HL-60 (cell line): ENCODE measurements around the gene JAGN1.
"Not testable (repeated sequence)": the region's sequence is repeated elsewhere in the genome, so short reads cannot be mapped to it uniquely, and the experiment has no call there.

Experiments
- TF ChIP-seq, protein P1 (sequence below): IDR thresholded peaks from one replicate; pipeline ENCODE4 v1.5.1; 2011; ENCODE audit warnings: low read length, control low read depth, inconsistent platforms; ENCODE audit not compliant: insufficient read depth
- TF ChIP-seq, protein P2 (sequence below): IDR thresholded peaks from 2 replicates; pipeline ENCODE4 v1.6.1; 2012; ENCODE audit warnings: low read depth; ENCODE audit not compliant: insufficient replicate concordance

DNA sequence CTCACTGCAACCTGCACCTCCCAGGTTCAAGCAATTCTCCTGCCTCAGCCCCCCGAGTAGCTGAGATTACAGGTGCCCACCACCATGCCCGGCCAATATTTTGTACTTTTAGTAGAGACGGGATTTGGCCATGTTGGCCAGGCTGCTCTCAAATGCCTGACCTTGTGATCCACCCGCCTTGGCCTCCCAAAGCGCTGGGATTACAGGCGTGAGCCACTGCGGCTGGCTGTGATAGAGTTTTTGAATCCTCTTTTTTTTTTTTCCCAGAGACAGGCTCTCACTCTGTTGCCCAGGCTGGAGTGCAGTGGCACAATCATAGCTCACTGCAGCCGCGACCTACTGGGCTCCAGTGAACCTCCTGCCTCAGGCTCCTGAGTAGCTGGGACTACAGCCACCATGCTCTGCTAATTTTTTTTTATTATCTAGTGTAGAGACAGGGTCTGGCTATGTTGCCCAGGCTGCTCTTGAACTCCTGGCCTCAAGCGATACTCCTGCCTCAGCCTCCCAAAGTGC is 25.2 kb upstream of the JAGN1 start:
- TF ChIP-seq, protein P1, sequence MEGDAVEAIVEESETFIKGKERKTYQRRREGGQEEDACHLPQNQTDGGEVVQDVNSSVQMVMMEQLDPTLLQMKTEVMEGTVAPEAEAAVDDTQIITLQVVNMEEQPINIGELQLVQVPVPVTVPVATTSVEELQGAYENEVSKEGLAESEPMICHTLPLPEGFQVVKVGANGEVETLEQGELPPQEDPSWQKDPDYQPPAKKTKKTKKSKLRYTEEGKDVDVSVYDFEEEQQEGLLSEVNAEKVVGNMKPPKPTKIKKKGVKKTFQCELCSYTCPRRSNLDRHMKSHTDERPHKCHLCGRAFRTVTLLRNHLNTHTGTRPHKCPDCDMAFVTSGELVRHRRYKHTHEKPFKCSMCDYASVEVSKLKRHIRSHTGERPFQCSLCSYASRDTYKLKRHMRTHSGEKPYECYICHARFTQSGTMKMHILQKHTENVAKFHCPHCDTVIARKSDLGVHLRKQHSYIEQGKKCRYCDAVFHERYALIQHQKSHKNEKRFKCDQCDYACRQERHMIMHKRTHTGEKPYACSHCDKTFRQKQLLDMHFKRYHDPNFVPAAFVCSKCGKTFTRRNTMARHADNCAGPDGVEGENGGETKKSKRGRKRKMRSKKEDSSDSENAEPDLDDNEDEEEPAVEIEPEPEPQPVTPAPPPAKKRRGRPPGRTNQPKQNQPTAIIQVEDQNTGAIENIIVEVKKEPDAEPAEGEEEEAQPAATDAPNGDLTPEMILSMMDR: not testable (repeated sequence)
- TF ChIP-seq, protein P2, sequence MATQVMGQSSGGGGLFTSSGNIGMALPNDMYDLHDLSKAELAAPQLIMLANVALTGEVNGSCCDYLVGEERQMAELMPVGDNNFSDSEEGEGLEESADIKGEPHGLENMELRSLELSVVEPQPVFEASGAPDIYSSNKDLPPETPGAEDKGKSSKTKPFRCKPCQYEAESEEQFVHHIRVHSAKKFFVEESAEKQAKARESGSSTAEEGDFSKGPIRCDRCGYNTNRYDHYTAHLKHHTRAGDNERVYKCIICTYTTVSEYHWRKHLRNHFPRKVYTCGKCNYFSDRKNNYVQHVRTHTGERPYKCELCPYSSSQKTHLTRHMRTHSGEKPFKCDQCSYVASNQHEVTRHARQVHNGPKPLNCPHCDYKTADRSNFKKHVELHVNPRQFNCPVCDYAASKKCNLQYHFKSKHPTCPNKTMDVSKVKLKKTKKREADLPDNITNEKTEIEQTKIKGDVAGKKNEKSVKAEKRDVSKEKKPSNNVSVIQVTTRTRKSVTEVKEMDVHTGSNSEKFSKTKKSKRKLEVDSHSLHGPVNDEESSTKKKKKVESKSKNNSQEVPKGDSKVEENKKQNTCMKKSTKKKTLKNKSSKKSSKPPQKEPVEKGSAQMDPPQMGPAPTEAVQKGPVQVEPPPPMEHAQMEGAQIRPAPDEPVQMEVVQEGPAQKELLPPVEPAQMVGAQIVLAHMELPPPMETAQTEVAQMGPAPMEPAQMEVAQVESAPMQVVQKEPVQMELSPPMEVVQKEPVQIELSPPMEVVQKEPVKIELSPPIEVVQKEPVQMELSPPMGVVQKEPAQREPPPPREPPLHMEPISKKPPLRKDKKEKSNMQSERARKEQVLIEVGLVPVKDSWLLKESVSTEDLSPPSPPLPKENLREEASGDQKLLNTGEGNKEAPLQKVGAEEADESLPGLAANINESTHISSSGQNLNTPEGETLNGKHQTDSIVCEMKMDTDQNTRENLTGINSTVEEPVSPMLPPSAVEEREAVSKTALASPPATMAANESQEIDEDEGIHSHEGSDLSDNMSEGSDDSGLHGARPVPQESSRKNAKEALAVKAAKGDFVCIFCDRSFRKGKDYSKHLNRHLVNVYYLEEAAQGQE: not testable (repeated sequence)
